Measurements from ENCODE around the gene LPCAT3.

- TF ChIP-seq CTCF (optimal IDR thresholded peaks at IDR 0.05 in 1 of 3, IDR thresholded peaks at IDR 0.05 in 1 of 3, conservative IDR thresholded peaks at IDR 0.05 in 1 of 3; ENCODE audit: extremely low read depth in 1 of 3, insufficient read depth in 2 of 3, low read length in 3 of 3): no peak
- TF ChIP-seq EZH2 (IDR thresholded peaks at IDR 0.05; ENCODE audit: low read length): no peak
Measured at GRCh38 chr12:6979453-6979852, 38.8 kb downstream of the LPCAT3 start.
